Measurements from ENCODE around the gene NIPAL4. TPM values are rescaled to one million over a fixed set of nuclear protein-coding genes. Genes with fewer than 3 reads are reported as not detected.

The NIPAL4 gene
- total and polyA plus RNA-seq, 7 experiments from 2014 or later, result 0.70 to 1.6 (median 1.2) TPM; not detected in 4

- H3K27me3 ChIP-seq (ENCODE audit: control insufficient read depth in 2 of 2, insufficient read depth in 2 of 2, low read length in 2 of 2), result no peaks in the 10 kb centered on the region
- H3K27ac Mint-ChIP-seq, result no peak overlapping the region
- CTCF ChIA-PET, result no interaction called here
Measured at GRCh38 chr5:157443041-157443549, 16.9 kb upstream of the NIPAL4 start.

DNA sequence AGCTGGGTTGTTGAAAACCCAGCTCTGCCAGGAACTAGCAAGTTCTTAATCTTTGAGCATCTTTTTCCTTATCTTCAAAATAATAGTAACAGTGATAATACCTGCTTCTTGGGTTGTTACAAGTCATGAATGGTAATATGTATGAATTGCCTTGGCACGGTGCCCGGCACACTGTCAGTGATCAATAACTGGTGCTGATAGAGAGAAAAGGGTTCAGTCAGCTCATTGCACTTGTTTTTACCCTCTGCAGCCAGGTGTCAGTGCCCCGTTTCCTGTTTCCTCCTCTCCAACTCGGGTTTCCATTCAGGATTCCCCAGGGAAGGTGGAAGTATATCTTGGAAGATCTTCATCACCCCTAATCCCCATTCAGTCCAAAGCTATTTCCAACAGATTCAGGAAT lies 15.8 kb upstream of the NIPAL4 start:
- Mint-ChIP-seq H3K9me3 (no peaks in the 10 kb centered on the region), H3K4me1 (no peaks in the 10 kb centered on the region), H3K27me3 (peaks cover 0 to 9% (median 0%) of the 10 kb centered on the region in 5 donors), H3K36me3 (peaks cover 0 to 3% (median 0%) of the 10 kb centered on the region in 5 donors), H3K4me3 (no peak overlapping the region), H3K27ac (no peak overlapping the region)
- Histone ChIP-seq H3K9me3 (ENCODE audit: control insufficient read depth in 2 of 3, low read length in 3 of 3) (no peaks in the 10 kb centered on the region), H3K36me3 (ENCODE audit: control insufficient read depth in 2 of 3, insufficient read depth in 3 of 3, low read length in 3 of 3) (no peaks in the 10 kb centered on the region), H3K27me3 (ENCODE audit: control insufficient read depth in 2 of 2, insufficient read depth in 2 of 2, low read length in 2 of 2) (no peaks in the 10 kb centered on the region), H3K4me1 (ENCODE audit: control insufficient read depth in 2 of 2, insufficient read depth in 2 of 2, low read length in 2 of 2) (no peaks in the 10 kb centered on the region), H3K27ac (ENCODE audit: low read depth, low read length) (no peak overlapping the region), H3K4me3 (ENCODE audit: low read length) (no peak overlapping the region)
- ChIA-PET POLR2A (no interaction called here), CTCF (no interaction called here)
- DNase-seq (no peak), ATAC-seq (no peak)
- intact Hi-C loops (cut with micrococcal nuclease), result no loop called here

More at GRCh38 chr5:157443041-157443549, 16.9 kb upstream of the NIPAL4 start:
- POLR2A ChIA-PET, result no interaction called here
- H3K36me3 Mint-ChIP-seq, result peaks cover 0 to 3% (median 0%) of the 10 kb centered on the region in 5 donors
- ATAC-seq (no peak), DNase-seq (no peak)
- peaks cover 0 to 9% (median 0%) of the 10 kb centered on the region in 5 donors for H3K27me3 Mint-ChIP-seq
- Histone ChIP-seq H3K4me3 (ENCODE audit: low read length) (no peak overlapping the region), H3K9me3 (ENCODE audit: control insufficient read depth in 2 of 3, low read length in 3 of 3) (no peaks in the 10 kb centered on the region), H3K27ac (ENCODE audit: low read depth, low read length) (no peak overlapping the region), H3K4me1 (ENCODE audit: control insufficient read depth in 2 of 2, insufficient read depth in 2 of 2, low read length in 2 of 2) (no peaks in the 10 kb centered on the region), H3K36me3 (ENCODE audit: control insufficient read depth in 2 of 3, insufficient read depth in 3 of 3, low read length in 3 of 3) (no peaks in the 10 kb centered on the region)
- H3K4me1 Mint-ChIP-seq, result no peaks in the 10 kb centered on the region
- H3K9me3 Mint-ChIP-seq, result peaks cover 0 to 3% (median 0%) of the 10 kb centered on the region in 11 donors
- intact Hi-C loops (cut with micrococcal nuclease), result no loop called here
- no peak overlapping the region for H3K4me3 Mint-ChIP-seq

GRCh38 chr5:157445745-157446411 lies 14.1 kb upstream of the NIPAL4 start:
- CTCF ChIA-PET, result no interaction called here

DNA sequence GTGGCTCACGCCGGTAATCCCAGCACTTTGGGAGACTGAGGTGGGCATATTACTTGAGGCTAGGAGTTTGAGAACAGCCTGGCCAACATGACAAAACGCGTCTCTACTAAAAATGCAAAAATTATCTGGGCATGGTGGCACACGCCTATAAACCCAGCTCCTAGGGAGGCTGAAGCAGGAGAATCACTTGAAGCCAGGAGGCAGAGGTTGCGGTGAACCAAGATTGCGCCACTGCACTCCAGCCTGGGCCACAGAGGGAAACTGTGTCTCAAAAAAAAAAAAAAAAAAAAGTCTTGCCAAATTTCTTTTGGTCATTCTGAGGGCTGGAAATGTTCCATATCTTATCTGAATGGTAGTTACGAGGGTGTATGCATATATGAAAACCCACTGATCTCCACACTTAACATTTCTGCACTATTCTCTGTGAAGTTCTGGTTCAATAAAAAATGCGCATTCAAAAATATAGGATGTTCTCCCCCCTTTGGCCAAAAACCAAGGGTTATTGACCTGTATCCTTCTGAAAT lies 13.5 kb upstream of the NIPAL4 start:
- H3K27me3 ChIP-seq (ENCODE audit: control insufficient read depth in 2 of 2, insufficient read depth in 2 of 2, low read length in 2 of 2), result no peaks in the 10 kb centered on the region
- H3K4me3 ChIP-seq (ENCODE audit: low read length), result no peak overlapping the region
- no peaks in the 10 kb centered on the region for H3K36me3 ChIP-seq (ENCODE audit: control insufficient read depth in 2 of 3, insufficient read depth in 3 of 3, low read length in 3 of 3)
- H3K4me1 ChIP-seq (ENCODE audit: control insufficient read depth in 2 of 2, insufficient read depth in 2 of 2, low read length in 2 of 2), result no peaks in the 10 kb centered on the region
- intact Hi-C loops (cut with micrococcal nuclease), result no loop called here
- Mint-ChIP-seq H3K4me1 (no peaks in the 10 kb centered on the region), H3K27ac (no peak overlapping the region), H3K36me3 (no peaks in the 10 kb centered on the region), H3K4me3 (no peak overlapping the region), H3K9me3 (no peaks in the 10 kb centered on the region), H3K27me3 (peaks cover 0 to 9% (median 0%) of the 10 kb centered on the region in 5 donors)
- ATAC-seq (no peak), DNase-seq (no peak)
- POLR2A ChIA-PET, result no interaction called here
- H3K9me3 ChIP-seq (ENCODE audit: control insufficient read depth in 2 of 3, low read length in 3 of 3), result no peaks in the 10 kb centered on the region
- CTCF ChIA-PET, result no interaction called here
- no peak overlapping the region for H3K27ac ChIP-seq (ENCODE audit: low read depth, low read length)

More at GRCh38 chr5:157445745-157446411, 14.1 kb upstream of the NIPAL4 start:
- H3K27ac ChIP-seq (ENCODE audit: low read depth, low read length), result no peak overlapping the region
- H3K9me3 ChIP-seq (ENCODE audit: control insufficient read depth in 2 of 3, low read length in 3 of 3), result no peaks in the 10 kb centered on the region
- no peaks in the 10 kb centered on the region for H3K4me1 ChIP-seq (ENCODE audit: control insufficient read depth in 2 of 2, insufficient read depth in 2 of 2, low read length in 2 of 2)
- Mint-ChIP-seq H3K27ac (no peak overlapping the region), H3K9me3 (no peaks in the 10 kb centered on the region), H3K36me3 (no peaks in the 10 kb centered on the region), H3K27me3 (peaks cover 0 to 9% (median 0%) of the 10 kb centered on the region in 5 donors), H3K4me1 (no peaks in the 10 kb centered on the region), H3K4me3 (no peak overlapping the region)
- no peak for ATAC-seq
- no peak for DNase-seq
- intact Hi-C loops (cut with micrococcal nuclease), result no loop called here
- POLR2A ChIA-PET, result no interaction called here
- H3K4me3 ChIP-seq (ENCODE audit: low read length), result no peak overlapping the region
- H3K36me3 ChIP-seq (ENCODE audit: control insufficient read depth in 2 of 3, insufficient read depth in 3 of 3, low read length in 3 of 3), result no peaks in the 10 kb centered on the region
- no peaks in the 10 kb centered on the region for H3K27me3 ChIP-seq (ENCODE audit: control insufficient read depth in 2 of 2, insufficient read depth in 2 of 2, low read length in 2 of 2)

- H3K4me1 ChIP-seq (ENCODE audit: control insufficient read depth in 2 of 2, insufficient read depth in 2 of 2, low read length in 2 of 2), result no peaks in the 10 kb centered on the region
- CTCF ChIA-PET, result interaction anchor here (0.5 kb wide), 1 partner anchor 182 kb away, joined by 7 read pairs; no protein-coding TSS in a partner anchor
- no peak overlapping the region for H3K27ac ChIP-seq (ENCODE audit: low read depth, low read length)
- no peaks in the 10 kb centered on the region for H3K36me3 ChIP-seq (ENCODE audit: control insufficient read depth in 2 of 3, insufficient read depth in 3 of 3, low read length in 3 of 3)
- Mint-ChIP-seq H3K4me1 (no peaks in the 10 kb centered on the region), H3K27me3 (peaks cover 0 to 9% (median 0%) of the 10 kb centered on the region in 5 donors), H3K9me3 (no peaks in the 10 kb centered on the region), H3K27ac (no peak overlapping the region), H3K36me3 (peaks cover 0 to 2% (median 0%) of the 10 kb centered on the region in 5 donors), H3K4me3 (no peak overlapping the region)
- H3K27me3 ChIP-seq (ENCODE audit: control insufficient read depth in 2 of 2, insufficient read depth in 2 of 2, low read length in 2 of 2), result no peaks in the 10 kb centered on the region
- DNase-seq, result no peak
- H3K4me3 ChIP-seq (ENCODE audit: low read length), result no peak overlapping the region
- intact Hi-C loops (cut with micrococcal nuclease), result no loop called here
- H3K9me3 ChIP-seq (ENCODE audit: control insufficient read depth in 2 of 3, low read length in 3 of 3), result no peaks in the 10 kb centered on the region
- POLR2A ChIA-PET, result no interaction called here
- ATAC-seq, result no peak
Measured at GRCh38 chr5:157447201-157447637, 12.8 kb upstream of the NIPAL4 start.

DNA sequence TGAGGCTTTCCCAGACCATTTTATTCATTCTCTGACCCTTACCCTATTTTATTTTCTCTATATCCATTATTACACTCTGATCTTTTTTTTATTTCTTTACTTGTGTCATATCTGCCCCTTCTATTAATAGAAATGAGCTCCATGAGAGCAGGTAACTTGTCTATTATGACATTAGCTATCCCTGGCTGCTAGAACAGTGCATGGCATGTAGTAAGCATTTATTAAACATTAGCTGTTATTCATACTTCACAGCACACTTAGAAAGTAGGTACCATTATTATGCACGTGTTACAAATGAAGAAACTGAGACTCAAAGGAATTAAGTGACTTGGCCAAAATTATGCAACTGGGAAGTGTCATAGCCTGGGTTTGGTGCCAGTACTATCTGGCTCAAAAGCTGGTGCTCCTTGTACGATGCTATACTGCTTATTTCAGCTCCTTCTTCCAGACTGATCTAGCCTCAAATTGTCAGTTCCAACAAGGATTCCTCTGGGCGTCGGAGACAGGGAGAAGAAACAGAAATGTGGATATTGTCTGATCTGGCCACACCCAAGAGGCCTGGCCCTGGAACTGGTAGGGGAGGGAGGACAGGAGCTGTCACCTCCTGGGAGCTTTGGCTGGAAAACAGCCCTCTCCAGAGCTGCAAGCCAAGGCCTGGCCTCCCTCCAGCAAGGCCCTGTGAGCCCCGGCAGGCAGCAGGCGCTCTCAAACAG lies 10.8 kb upstream of the NIPAL4 start:
- CTCF ChIA-PET, result interaction anchor here (0.6 kb wide), 1 partner anchor 1442 kb away, joined by 5 read pairs; no protein-coding TSS in a partner anchor
- peaks cover 0 to 5% (median 0%) of the 10 kb centered on the region in 5 donors for H3K27me3 Mint-ChIP-seq
- H3K4me1 ChIP-seq (ENCODE audit: control insufficient read depth in 2 of 2, insufficient read depth in 2 of 2, low read length in 2 of 2), result no peaks in the 10 kb centered on the region
- POLR2A ChIA-PET, result no interaction called here
- H3K27ac ChIP-seq (ENCODE audit: low read depth, low read length), result no peak overlapping the region
- H3K36me3 Mint-ChIP-seq, result peaks cover 0 to 2% (median 0%) of the 10 kb centered on the region in 5 donors
- intact Hi-C loops (cut with micrococcal nuclease), result loop anchor here in 1 of 2 donors (2.0 kb wide), 1 partner anchor 16 kb away; no protein-coding TSS in a partner anchor
- no peaks in the 10 kb centered on the region for H3K9me3 ChIP-seq (ENCODE audit: control insufficient read depth in 2 of 3, low read length in 3 of 3)
- H3K27ac Mint-ChIP-seq, result no peak overlapping the region
- no peaks in the 10 kb centered on the region for H3K36me3 ChIP-seq (ENCODE audit: control insufficient read depth in 2 of 3, insufficient read depth in 3 of 3, low read length in 3 of 3)
- H3K9me3 Mint-ChIP-seq, result no peaks in the 10 kb centered on the region
- H3K4me1 Mint-ChIP-seq, result no peaks in the 10 kb centered on the region
- ATAC-seq (no peak), DNase-seq (no peak)
- H3K27me3 ChIP-seq (ENCODE audit: control insufficient read depth in 2 of 2, insufficient read depth in 2 of 2, low read length in 2 of 2), result no peaks in the 10 kb centered on the region
- no peak overlapping the region for H3K4me3 Mint-ChIP-seq
- H3K4me3 ChIP-seq (ENCODE audit: low read length), result no peak overlapping the region
